GM19025 (cell line): ENCODE measurements around the gene PLEKHA1.

ENCODE experiments used
- ATAC-seq: cut with Tn5 transposase; IDR thresholded peaks from one replicate; pipeline ENCODE4 v1.9.1; 2021; ENCODE audit warnings: mild to moderate bottlenecking, low read depth, moderate library complexity; ENCODE audit not compliant: unreplicated experiment

The PLEKHA1 gene

GRCh38 chr10:122459561-122460273, 85.2 kb downstream of the PLEKHA1 start:
- ATAC-seq, result no peak

DNA sequence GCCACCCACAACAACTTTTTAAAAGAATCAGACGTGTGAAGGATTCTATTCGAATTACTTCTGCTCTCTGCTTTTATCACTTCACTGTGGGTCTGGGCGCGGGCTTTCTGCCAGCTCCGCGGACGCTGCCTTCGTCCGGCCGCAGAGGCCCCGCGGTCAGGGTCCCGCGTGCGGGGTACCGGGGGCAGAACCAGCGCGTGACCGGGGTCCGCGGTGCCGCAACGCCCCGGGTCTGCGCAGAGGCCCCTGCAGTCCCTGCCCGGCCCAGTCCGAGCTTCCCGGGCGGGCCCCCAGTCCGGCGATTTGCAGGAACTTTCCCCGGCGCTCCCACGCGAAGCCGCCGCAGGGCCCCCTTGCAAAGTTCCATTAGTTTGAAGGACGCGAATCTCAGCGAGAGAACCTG, 86.4 kb downstream of the PLEKHA1 start:
- no peak for ATAC-seq

GRCh38 chr10:122461367-122461728, 86.8 kb downstream of the PLEKHA1 start, which contains the start of gene HTRA1:
Gene HTRA1, plus strand, starts transcription at chr10:122461553. Its CDS starts 100 bp downstream, at chr10:122461653.
- no peak for ATAC-seq

DNA sequence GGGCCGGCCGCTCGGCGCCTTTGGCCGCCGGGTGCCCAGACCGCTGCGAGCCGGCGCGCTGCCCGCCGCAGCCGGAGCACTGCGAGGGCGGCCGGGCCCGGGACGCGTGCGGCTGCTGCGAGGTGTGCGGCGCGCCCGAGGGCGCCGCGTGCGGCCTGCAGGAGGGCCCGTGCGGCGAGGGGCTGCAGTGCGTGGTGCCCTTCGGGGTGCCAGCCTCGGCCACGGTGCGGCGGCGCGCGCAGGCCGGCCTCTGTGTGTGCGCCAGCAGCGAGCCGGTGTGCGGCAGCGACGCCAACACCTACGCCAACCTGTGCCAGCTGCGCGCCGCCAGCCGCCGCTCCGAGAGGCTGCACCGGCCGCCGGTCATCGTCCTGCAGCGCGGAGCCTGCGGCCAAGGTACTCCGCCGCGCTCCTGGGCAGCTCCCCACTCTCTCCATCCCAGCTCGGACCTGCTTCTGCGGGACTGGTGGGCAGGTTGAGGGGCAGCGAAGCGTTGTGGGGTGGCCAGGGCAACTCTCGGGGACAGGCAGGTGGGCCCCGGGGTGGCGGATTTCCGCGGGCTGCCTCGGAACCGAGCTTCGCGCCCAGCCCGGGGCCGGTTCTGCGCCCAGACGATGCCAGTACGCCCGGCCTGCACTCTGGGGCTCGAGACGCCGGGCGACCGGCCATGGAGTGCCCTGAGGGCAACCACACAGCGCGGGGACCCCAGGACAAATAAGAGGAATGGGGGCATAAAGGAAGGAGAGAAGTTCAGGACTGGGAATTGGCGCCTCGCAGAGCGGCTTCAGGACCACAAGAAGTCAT, 87.4 kb downstream of the PLEKHA1 start:
- no peak for ATAC-seq

- ATAC-seq, result no peak
These were observed 88.3 kb downstream of the PLEKHA1 start for GRCh38 chr10:122462533-122463465.

DNA sequence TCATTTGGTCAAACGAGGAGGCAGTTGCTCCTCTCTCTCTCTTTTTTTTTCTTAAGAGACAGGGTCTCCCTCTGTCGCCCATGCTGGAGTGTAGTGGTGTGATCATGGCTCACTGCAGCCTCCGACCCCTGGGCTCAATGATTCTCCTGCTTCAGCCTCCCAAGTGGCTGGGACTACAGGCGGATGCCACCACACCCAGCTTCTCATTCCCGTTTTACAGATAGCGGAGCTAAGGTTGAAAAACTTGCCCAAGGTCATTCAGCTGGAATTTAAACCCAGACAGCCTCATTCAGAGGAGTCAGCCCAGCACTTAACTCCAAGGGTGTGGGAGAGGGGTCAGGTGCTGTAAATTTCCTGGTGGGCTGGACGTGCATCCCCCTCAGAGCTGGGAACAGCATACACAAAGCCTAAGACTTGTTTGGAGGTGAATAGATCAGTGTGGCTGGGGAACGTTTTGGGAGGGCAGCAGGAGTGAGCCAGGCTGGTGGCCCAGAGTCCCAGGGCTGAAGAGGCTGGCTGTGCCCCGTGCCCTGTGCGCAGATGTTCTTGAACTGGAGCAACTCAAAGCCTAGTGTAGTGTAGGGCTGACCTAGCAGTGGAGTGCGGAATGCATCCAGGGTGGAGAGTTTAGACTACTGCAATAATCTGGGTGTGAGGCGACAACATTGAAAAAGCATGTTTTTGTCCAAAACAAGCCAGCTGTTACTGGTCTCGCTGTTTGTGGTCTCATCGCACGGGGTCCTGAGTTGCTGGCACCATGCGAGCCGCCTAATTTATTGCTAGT, 89.2 kb downstream of the PLEKHA1 start:
- no peak for ATAC-seq

DNA sequence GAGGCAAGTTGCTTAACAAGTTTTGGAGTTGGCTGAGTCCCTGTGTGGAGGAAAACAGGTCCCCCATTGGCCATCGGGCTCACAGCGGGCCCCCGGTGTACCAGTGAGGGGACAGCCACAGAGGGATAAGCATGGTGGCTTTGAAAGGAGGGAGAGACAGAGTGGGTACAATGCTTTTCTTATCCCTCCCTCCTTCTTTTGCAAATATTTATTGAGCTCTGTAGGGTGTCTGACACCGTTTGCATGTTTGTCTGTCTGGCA, 89.7 kb downstream of the PLEKHA1 start:
- ATAC-seq, result no peak

DNA sequence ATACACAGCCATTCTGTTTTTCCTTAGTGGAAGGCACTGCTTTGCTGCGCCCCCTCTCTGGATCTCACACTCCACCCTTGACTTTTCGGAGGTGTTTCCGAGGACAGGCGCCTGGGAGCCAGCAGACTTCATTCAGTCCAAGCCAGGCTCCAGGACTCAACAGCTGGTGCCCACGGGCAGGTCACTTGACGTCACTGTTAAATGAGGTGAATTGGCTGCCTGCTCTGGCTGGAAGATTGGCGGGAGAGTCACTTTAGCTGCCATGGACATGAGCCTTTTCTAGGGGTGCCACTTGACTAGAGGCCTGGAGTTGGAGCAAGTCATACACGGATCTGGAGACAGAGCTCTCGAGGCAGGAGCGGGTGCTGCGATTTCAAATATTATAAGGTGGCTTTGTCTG, 90.1 kb downstream of the PLEKHA1 start:
- no peak for ATAC-seq

GRCh38 chr10:122465401-122466040, 91.0 kb downstream of the PLEKHA1 start:
- no peak for ATAC-seq

- no peak for ATAC-seq
These were observed 92.5 kb downstream of the PLEKHA1 start for GRCh38 chr10:122466951-122467381.

DNA sequence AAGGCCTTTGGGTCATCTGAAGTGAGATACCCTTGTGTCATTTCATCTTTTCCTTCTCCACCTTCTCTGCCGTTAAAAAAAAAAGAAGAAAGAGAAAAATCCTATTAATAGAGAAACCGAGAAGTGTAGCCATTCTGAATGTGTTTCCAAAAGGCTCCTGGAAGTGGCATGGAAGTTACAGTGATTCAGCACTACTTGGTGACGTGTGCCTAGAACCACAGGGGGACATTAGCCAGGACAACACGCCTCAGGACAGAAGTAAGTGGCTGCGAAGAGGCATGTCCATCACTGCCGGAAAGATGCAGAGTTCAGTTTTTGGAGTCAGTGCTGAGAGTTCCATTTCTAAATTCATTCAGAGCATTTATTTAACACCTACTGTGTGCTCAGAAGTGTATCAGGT, 93.2 kb downstream of the PLEKHA1 start:
- ATAC-seq, result no peak

DNA sequence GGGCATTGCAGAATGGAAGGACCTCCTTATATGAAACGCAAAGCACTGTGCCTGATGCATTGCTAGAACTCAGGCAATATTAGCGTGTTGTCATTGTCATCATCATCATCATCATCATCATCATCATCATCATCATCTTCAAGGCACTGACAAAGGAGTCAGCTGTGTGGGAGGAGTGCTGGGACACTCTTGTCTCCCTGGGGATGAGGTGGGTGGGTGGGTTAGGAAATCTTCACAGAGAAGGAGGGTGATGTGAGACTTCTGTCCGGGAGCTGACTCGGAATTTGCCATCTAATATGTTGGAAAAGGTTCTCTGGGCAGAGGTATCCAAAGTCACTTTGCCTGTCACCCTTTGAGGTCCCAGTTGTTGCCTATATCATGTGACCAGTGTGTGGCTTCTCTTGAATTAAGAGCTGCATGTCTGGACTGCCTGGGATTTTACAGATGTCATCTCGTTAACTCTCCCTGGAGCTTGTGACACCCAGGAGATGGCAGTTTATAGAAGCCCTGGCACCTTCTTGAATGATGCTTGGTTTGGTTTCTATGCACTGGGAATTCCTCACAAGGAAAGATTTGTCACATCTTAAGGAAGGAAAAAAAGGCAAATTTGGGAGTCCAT, 93.9 kb downstream of the PLEKHA1 start:
- no peak for ATAC-seq

- no peak for ATAC-seq
These were observed 94.6 kb downstream of the PLEKHA1 start for GRCh38 chr10:122468926-122469781.

DNA sequence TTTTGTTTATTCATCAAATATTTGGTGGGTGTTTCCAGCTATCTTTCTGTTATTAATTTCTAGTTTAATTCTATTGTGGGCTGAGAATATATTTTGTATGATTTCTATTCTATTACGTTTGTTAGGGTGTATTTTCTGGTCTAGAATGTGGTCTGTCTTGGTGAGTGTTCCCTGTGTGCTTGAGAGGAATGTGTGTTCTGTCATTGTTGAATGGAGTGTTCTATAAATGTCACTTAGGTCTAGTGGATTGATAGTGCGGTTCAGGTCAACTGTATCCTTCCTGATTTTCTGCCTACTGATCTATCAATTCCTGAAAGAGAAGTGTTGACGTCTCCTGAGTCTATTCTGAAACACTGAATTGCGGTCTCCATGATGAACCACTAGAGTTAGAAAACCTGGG, 95.3 kb downstream of the PLEKHA1 start:
- no peak for ATAC-seq

DNA sequence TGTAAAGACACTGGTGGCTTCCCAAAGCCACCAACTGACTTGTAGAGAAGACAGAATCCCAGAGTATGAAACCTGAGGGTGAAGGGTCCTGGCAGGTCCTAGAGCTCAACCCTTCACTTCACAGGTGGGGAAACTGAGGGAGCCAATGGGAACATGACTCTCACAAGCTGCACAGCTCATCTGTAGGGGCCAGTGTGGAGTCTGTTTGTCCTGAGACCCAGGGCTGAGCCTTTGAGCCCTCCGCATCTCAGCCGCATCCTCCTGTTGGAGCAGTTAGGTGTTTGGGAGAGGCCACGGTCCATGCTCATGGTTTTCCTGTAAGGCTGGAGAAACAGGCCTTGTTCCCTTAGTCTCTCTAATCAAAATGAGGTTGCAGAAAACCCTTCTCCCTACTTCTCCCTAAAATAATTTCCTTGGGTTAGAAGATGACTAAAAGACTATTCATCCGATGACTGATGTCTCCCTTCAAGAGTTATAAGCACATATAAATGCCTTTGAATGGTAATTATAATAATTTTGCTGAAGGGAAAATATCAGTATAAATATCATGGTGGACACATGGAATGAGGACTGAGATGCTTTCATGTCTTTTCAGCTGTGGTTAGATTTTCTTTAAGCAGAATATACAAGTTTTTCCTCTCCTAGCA, 97.1 kb downstream of the PLEKHA1 start:
- ATAC-seq, result no peak

DNA sequence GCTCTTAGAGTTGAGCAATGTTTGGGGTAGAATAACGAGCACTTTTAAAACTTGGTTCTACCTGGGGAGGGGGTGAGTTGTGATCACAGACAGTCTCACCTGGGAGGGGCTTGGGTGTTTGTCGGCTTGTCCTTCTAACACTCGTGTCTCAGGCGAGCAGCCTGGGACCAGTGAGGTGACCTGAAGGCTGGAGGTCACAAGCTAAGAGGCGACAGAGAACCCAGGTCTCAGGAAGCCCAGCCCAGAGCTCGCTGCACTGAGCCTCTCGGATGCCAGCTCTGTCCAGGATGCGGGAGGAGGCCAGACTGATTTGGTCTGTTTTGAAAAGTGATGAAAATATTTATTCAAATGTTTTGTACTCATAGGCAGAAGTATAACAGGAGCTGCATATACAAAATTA, 98.6 kb downstream of the PLEKHA1 start:
- ATAC-seq, result no peak

DNA sequence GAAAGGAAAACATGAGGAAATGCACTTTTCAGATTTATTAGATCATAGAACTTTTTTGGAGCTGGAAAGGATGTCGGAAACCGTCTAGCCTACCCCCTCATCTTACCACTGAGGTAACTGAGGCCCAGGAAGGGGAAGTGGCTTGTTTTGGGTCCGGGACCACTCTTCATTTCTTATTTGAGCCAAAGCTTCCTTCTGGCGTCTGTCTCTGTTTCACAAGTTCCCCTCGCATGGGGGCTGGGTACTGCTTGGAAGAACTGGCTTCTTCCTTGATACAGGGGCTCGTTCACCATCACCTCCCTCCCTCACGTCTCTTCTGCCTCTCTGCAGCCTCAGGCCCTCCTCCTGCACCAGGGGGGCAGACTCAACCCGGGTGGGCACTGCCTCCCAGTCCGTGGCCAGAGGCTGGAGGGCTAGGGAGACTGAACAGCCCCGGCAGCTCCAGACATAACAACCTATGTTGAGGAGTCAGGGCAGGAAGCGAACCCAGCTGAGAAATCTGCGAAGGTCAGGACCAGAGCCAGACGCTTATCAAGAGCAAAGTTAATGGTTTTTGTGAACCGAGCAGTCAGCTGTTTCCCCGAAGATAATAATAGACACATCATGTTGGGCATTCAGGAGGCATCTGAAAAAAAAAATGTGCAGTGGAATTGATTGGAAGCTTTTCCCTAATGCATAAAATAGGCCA, 99.8 kb downstream of the PLEKHA1 start:
- no peak for ATAC-seq
